B cell (primary cell): ENCODE results near the gene BANP.

Source experiments
- EZH2 ChIP-seq: IDR thresholded peaks from 2 replicates; pipeline ENCODE4 v1.6.1; 2012; ENCODE audit warnings: borderline replicate concordance, low read depth, mild to moderate bottlenecking, moderate library complexity, low read length; ENCODE audit not compliant: insufficient read depth, poor library complexity, severe bottlenecking
- TF ChIP-seq, protein P1 (sequence below): fragments of 200-600 bp; IDR thresholded peaks from one replicate; pipeline ENCODE4 v1.8.0; 2022; ENCODE audit warnings: antibody characterized with exemption, mild to moderate bottlenecking

DNA sequence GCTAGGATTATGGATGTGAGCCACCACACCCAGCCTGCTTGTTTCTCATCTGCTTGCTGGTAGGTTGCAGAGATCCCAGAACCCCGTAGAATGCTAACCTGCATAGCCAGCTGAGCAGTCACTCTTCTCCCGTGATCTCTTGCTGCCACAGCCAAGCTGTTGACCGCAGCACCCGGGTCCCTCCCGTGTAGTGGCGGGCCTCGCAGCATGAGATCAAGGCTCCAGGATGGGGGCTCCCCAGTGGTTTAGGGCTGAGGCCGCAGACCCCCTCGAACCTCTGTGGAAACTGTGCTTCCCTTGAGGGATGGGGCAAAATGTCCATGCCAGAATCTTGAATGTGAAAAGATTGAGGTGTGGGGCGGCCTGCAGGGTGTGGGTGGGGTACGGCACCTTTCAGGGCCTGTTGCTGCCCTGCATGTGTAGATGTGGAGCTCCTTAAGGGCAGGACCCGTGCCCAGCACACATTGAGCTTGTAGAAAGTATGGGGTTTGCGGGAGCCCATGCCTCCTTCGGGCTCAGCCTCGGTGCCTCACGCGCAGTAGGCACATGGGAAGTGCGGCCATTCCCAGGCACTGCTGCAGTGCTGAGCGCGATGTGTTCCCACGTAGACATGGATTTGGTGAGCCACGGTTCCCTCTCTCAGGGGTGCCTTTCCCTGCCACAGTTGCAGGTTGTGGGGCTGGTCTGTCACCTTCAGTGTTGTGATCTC lies 99.9 kb downstream of the BANP start:
- TF ChIP-seq, protein P1, sequence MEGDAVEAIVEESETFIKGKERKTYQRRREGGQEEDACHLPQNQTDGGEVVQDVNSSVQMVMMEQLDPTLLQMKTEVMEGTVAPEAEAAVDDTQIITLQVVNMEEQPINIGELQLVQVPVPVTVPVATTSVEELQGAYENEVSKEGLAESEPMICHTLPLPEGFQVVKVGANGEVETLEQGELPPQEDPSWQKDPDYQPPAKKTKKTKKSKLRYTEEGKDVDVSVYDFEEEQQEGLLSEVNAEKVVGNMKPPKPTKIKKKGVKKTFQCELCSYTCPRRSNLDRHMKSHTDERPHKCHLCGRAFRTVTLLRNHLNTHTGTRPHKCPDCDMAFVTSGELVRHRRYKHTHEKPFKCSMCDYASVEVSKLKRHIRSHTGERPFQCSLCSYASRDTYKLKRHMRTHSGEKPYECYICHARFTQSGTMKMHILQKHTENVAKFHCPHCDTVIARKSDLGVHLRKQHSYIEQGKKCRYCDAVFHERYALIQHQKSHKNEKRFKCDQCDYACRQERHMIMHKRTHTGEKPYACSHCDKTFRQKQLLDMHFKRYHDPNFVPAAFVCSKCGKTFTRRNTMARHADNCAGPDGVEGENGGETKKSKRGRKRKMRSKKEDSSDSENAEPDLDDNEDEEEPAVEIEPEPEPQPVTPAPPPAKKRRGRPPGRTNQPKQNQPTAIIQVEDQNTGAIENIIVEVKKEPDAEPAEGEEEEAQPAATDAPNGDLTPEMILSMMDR = no peak
- TF ChIP-seq EZH2 = no peak
